GM19328 (cell line): ENCODE measurements around the gene MLLT3.

Experiments used
- ATAC-seq: cut with Tn5 transposase; IDR thresholded peaks from one replicate; pipeline ENCODE4 v1.9.1; 2021; ENCODE audit warnings: mild to moderate bottlenecking, moderate library complexity; ENCODE audit not compliant: unreplicated experiment

The MLLT3 gene

DNA sequence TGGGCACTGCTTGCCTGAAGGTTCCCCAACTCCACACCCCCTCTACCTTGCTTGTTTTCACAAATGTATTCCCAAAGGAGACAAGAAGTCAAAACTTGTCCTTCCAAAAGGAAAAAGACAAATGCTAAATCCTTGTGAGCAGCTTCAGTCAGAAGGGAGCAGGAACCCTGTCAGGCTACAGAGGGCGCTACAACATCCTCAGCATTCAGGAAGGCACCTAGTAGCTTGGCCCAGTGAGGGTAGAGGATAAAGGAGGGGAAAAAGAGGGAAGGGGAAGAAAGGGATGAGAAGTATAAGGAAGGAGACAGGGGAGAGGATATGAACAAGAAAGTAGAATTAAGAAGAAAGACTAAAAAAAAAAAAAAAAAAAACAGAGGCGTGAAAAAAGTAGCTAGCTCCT lies 97.5 kb downstream of the MLLT3 start:
- no peak for ATAC-seq

DNA sequence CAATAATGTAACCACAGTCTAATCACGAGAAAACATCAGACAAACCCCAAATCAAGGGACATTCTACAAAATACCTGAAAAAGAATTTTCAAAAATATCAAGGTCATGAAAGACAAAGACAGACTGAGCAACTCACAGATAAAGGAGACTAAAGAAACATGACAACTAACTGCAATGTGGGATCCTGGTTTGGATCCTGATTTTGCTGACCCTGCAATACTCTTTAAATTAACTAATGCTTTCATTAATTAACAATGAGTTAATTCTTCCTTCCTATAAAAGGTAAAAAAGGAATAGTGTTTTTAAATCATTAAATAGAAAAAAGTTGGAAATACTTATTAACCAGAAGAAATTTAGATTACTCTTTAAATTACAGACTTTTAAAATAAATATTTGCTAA lies 103.6 kb downstream of the MLLT3 start:
- no peak for ATAC-seq

DNA sequence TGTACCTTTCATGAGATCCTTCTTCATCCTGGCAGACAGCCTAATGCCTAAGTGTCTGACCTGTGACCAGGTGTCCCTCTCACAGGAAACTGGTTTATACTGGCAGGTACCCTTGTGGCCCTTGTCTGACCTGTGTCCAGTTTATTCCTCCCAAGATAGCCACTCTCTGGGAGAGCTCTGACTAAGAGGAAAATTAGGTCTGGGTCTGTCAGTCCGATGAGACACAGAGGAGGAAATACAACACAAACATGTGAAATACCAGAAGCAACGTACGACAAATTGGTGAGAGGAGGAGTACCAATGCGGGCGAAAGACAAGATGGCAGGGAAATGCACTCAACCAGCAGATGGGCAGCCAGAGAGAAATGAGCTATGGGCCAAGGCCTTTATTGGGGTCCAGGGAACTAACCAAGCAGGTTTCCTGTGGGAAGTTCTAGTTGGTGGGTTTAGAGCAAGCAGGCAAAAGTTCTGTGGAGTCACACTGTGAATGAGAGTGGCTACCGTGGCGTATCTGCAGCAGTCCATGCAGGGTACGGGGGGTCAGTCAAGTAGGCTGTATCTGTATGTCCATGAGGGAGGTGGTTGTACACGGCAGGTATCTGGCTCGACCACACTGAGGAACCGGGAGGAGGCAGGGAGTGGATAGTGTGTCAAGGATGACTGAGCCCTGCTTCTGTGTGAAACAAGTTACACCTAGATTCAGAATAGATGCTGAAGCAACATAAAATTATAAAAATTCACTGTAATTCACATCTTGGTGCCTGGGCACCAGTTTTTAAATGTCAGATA lies 109.0 kb downstream of the MLLT3 start:
- no peak for ATAC-seq

DNA sequence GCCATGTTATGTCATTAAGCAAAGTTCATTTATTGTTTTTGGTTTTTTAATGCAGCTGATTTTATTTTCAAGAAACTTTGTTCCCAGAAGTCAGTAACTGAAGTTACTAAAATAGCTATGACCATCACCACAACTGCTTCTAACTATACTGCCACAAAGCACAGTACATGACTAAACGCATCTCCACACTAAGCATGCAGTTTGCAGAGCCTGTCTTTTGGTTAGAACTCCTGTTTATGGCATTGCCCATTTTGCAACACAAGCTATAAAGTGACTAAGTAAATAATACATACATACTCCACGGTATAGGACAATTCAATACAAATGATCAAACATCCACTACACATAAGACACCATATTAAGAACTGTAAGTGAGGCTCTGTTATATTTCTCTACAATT lies 109.7 kb downstream of the MLLT3 start:
- no peak for ATAC-seq

DNA sequence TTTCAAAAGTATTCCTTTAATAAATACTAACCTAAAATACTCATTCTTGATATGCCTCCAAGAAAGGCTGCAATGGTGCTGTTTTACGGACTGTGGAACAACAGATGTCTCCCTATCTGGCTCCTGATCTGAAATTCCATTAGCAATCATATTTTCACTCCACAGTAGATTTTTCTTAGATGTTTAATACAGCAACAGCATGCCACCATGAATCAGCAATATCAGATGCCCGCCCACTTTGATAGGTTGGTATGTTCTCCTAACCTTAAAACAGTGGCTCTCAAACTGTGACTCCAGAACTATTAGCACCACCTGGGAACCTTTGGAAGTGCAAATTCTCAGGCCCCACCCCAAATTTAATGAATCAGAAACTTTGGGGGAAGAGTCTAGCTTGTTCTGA lies 110.2 kb downstream of the MLLT3 start:
- ATAC-seq, result no peak

DNA sequence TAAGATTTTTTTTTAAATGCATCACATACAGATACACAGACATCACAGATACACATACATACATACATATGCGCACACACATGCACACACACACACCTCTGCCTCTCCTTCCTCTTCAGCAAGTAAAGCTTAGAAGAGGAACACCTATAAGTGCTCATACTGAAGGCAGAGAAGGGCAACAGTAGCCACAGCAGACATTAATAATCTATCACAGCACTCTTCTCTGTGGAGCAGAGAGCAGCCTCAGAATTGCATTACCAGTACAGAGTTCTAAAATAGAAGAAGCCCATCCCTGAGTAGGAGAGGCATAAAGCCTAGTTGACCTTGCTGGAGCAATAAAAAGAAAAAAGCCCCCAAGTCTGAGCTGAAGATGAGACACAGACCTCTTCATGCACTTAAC lies 110.6 kb downstream of the MLLT3 start:
- no peak for ATAC-seq

DNA sequence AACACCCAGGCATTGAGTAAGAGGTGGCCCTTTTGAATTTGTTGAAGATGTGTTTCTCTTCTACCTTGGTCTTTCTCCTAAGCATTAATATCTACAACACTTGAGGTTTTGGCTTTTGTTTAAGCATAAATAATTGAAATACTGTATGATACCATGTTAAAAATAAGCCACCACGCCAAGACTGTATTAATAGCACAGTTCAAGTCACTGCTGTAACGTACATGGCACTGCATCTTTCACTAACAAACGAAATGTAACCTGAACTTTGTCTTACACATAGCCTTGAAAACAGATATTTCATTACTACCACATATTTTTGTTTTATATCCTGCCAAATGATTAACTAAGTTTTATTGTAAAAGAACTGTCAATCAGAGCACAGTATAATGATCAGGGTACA lies 112.8 kb downstream of the MLLT3 start:
- ATAC-seq, result no peak

DNA sequence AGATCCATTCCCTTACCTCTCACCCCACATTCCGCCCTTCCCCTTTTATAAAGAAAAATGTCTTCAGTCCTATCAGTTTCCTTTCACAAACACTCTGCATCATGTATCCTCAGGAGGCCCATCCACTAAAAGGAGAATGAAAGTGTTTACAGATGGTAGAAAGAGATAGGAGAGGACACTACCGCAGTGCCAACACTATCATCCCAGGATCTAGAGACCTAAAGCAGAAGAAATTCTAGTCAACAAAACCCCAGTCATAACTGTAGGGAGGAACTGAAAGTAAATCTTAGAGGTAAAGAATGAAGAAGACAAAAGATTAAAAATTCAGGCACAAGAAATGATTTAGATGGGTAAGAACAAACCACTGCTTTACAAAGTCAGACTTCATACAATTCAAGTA lies 114.1 kb downstream of the MLLT3 start:
- ATAC-seq, result peak; percentile 66

DNA sequence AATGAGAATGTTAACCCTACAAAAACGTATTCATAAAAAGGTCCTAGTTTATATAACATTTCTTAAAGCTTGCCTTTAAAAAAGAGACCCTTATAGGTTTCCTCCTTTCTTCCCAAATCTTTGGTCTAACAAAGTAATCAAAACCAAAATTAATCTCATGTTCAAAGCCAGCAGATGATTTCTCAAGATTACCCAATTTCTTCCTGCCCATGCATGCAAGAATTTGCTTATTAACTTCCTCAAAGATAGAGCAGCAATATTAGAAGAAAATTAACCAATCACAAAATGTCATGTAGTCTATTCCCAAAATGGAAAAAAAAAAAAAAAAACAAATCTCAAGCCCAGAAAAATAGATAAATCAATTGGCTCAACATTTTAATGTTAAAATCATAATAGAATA lies 114.9 kb downstream of the MLLT3 start:
- ATAC-seq, result no peak

DNA sequence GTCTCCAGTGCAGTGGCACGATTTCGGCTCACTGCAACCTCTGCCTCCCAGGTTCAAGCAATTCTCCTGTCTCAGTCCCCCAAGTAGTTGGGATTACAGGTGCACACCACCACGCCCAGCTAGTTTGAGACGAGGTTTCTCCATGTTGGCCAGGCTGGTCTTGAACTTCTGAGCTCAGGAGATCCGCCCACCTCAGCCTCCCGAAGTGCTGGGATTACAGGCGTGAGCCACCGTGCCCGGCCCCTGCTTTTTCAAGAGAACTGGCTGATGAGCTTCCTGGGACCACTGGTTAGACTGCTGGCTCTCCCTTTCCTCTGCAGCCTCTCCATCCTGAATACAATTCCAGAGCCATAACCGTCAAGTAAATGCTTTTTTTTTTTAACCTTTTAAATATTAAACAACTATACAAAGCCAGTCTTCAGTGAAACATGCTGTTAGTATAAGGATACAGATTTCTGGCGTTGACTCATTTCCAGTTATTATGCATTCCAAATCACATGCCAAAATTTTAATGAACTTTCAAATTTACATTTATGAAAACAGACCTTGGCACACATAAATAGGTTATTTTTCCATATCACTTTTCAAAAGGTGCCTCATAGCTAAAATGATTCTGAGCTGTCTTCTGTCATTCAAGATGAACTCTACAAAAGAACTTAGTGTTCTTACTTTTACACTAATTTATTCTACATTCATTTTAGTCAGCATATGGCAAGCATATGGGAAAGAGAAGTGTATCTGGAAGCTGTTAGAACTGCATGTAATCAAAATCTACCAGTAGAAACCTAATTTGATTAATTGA lies 116.0 kb downstream of the MLLT3 start:
- no peak for ATAC-seq

DNA sequence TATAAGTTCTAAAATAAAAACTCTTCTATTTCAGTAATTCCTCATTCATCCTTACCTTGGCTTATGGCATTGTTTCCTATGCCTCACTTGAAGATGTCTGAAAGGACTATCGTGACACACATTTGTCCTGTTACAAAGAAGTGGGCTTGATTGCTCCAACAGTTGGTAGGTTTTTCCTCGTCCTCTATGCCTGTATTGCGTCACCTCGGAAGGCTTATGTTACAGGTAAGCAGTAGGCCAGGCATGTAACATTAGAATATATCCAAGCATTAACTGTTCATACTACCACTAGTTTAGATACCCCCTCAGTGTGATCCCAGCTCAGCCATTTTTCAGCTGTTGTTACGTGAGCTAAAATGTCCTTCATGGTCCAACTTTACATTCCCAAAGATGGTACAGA lies 116.7 kb downstream of the MLLT3 start:
- no peak for ATAC-seq

DNA sequence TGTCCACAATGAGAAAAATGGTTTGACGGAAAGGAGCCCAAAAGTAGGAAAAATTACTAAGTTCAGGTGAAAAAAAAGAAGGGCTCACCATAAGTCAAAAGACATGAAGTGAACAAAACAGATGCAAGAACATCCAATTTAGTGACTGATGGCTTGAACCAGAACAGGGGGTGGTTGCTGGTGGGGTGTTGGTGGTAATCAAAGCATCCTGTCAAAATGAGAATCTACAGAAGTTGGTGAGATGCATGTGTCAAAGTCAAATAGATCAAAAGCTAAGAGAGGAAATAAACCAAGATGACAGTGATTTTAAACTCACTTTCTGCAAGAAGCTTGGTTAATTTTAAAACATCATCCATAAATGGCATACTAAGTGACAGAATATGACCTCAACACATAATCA lies 117.4 kb downstream of the MLLT3 start:
- no peak for ATAC-seq

DNA sequence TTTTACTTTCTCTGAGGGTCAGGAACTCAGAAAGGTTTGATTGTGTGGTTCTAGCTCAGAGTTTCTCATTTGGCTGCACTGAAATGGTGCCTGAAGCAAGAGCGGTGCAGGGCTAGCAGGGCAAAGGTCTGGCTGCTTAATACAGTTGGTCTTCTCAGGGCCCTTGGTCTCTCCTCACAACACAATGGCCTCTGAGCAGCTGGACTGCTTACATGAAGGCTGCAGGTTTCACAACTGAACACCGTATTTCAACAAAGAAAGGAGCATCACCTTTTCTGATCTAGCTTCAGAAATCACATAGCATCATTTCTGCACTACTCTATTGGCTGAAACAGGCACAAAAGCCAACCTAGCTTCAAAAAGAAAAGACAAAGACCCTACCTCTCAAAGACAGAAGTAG lies 122.2 kb downstream of the MLLT3 start:
- no peak for ATAC-seq

DNA sequence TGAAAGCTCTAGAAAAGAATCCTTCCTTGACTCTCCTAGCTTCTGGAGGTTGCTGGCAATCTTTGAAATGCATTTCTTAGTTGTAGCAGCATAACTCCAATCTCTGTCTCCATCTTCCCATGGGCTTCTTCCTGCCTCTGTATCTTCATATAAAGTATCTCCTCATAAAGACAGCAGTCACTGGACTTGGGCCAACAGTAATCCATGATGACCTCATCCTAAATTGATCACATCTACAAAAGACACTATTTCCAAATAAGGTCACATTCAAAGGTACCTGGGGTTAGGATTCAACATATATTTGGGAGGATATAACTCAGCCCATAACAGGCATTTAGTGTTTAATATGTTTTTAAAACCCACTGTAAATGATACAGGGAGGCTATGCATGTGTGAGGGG lies 123.3 kb downstream of the MLLT3 start:
- ATAC-seq, result no peak

DNA sequence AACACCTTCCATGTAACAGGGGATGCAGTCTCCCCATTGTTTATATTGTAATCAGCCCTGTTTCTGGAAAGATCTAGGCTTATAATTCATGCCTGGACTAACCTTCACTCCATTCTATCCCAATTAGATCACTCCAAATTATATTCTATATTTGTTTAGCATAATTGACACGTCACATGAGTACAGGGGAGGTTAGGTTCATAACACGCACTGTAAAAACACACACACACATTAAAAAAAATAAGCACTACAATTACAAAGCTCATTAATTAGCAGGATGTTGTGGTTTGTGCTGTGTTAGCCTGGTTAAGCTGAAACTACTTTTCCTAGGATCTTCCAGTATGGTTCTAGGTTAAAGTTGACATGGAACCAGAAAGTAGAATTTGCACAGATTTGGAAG lies 126.0 kb downstream of the MLLT3 start:
- ATAC-seq, result no peak

DNA sequence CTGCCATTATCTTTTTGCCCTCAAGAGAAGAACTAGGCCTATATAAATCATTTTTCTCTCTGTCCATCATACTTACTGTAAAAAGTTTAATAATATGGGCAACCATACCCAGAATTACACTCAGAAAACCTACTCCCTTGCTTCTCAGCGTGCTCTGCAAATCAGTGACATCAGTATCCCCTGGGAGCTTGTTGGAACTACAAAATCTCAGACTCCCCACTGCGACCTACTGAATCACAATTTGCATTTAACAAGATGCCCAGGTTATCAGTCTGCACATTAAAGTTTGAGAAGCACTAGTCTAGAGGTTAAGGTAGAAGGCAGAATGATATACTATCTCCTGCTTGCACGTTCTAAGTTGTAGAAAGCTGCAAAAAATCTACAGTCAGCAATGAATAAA lies 127.2 kb downstream of the MLLT3 start:
- no peak for ATAC-seq

DNA sequence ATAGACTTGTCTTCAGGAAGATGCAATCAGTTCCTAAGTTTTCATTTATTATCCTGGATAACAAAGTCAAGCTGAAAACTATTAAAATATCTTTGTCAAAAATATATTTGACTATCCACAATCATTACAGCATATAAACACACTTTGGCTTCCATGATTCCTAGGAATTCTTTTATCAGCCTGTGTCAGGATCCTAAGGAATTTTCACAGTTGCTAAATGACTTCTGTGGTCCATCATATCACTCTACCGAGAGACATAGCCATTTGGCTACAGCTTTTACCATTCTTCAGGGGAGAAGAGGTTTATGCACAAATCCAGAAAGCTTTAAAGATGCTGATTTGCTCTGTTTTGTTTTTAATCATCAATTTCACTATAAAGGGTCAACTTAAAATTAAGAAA lies 128.3 kb downstream of the MLLT3 start:
- ATAC-seq, result no peak

DNA sequence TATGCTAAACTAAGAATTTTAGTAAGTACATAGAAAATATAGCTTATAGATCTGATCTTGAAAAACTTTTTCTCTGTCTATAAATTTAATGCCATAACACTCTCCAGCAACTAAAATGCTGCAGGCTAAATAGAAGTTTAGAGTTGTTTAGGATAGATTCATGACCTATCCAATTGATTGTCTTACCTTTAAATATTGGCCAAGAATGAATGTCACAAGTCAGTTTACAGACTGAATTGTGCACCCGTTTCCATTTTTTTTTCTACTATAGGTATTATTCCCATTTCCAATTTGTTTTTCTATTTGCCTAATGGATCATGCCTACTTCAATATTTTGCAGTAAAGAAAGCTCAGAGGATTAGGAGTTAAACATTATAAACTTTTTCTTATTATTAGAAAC lies 129.5 kb downstream of the MLLT3 start:
- ATAC-seq, result no peak

DNA sequence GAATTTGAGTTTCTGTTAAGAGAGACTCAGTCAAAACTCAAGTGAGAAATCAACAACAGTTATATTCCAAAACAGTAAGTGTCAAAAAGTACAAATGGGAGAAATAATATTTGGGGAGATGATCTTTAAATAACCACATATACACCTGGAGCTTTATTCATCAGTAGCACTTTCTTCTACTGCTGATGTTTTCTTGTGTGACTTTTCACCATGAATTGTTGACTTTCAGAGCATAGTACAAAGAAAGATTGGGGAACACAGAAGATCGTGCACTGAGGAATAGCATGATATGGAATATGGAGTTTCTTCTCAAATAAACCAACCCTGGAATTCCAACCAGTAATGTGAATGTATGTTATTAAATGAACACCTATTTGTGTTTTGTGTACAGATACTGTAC lies 130.7 kb downstream of the MLLT3 start:
- no peak for ATAC-seq

DNA sequence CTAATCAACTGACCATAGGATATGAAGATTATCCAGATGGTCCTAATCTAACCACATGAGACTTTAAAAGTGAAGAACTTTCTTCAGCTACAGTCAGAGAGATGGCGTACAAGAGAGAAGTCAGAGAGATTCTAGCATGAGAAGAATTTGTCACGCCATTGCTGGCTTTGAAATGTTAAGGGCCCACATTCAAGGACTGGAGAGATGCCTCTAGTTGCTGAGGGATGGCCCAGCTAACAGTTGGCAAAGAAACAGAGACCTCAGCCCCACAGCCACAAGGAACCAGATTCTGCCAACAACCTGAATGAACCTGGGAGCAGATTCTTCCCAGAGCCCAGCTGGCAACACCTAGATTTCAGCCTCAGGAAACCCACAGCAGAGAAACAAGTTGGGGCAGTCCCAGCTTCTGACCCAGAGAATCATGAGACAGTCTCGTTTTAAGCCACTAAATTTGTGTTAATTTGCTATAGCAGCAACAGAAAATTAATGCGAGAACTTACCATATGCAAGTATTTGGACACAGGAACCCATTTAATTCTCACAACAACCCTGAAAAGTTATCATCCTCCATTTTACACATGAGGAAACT lies 132.0 kb downstream of the MLLT3 start:
- no peak for ATAC-seq

DNA sequence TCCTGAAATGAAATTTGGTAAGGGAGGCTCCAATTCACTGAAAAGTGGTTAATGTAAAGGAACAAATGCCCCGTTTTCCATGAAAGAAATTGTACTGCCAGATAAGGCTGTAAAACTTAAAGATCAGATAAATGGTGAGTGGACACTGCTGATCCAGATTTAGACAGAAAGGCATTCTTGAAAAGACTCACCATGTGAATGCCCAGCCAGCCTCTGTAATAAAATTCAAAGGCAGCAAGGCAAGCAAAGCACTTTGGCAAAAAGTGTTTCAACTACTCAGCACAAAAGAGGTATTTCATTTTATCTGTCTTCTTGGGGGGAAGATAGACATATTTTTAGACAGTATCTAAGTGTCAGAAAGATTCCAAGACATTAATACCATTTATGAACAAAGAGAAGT lies 133.6 kb downstream of the MLLT3 start:
- no peak for ATAC-seq

DNA sequence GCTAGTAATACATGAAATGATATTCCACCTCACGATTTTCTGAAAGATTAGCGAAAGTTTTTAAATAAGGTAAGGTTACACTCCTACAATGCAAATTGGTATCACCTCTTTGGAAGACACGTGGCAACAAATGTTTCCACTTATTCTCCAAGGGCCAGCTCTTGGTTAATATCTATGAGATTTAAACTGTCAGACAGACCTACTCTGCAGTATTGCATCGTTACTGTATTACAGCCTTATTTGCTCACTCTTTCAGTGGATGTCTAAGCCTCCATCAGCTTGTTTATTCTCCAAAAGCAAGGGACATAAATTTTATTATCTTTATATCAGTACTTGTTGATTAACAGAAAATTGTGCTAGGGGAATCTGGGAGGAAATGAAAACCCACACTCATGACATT lies 135.7 kb downstream of the MLLT3 start:
- no peak for ATAC-seq
